ENCODE results near the gene GATA5.

- TF ChIP-seq POLR2A (IDR thresholded peaks at IDR 0.05; ENCODE audit: low read depth, low read length) (no peak), TAF1 (IDR thresholded peaks at IDR 0.05; ENCODE audit: borderline replicate concordance, low read depth, low read length) (no peak)
These were observed 56.0 kb downstream of the GATA5 start for GRCh38 chr20:62419759-62420158.

Data from GM12892 (cell line).